Limb (tissue), 2 donors: ENCODE data around the gene CDKAL1.
"Not testable (repeated sequence)": the region's sequence is repeated elsewhere in the genome, so short reads cannot be mapped to it uniquely, and the experiment has no call there.

Experiments used
- DNase-seq, 2 donors: peaks; one replicate each; pipeline ENCODE4 v3.0.0-alpha.2; 2016; ENCODE audit errors: extremely low spot score in 2 of 2

Gene CDKAL1

DNA sequence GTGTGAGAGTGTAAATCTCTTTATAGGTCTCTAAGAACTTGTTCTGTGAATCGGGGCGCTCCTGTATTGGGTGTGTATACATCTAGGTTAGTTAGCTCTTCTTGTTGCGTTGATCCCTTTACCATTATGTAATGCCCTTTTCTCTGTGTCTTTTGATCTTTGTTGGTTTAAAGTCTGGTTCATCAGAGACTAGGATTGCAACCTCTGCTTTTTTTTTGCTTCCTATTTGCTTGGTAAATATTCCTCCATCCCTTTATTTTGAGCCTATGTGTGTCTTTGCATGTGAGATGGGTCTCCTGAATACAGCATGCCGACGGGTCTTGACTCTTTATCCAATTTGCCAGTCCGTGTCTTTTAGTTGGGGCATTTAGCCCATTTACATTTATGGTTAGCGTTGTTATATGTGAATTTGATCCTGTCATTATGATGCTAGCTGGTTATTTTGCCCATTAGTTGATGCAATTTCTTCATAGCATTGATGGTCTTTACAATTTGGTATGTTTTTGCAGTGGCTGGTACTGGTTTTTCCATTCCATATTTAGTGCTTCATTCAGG, 60.1 kb downstream of the CDKAL1 start:
- DNase-seq: not testable (repeated sequence)

DNA sequence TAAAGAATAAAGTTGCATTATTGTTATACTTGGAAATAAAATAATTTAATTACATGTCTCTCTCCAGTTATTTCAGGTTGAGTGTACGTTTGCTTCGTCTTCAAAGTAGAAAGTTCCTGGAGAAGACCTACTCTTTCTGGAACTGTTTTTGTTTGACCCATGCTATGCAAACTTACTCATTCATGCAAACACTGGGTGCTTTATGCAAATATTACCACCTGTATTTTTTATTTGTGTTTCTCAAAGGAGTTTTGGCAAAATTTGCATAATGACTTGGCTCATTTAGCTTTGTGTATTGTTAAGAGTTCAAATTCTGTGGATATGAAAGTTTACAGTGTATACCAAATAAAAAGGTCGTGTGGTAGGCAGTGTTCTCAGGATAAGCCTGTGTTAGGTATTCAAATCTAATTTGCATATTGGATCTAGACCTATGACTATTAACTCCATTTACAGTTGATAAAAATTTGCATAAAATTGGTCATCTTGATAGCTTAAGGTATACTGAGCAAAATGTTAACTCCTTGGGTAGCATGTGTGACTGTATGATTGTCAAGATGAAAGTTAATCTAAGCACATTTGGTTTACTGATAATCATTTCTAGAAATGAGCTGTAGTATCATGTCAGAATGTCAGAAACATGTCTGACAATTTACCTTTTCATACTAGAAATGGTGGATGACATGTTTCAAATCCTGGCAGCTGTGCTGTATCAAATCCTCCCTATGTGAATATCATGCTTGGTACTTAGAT, 65.2 kb downstream of the CDKAL1 start:
- no peak for DNase-seq

DNA sequence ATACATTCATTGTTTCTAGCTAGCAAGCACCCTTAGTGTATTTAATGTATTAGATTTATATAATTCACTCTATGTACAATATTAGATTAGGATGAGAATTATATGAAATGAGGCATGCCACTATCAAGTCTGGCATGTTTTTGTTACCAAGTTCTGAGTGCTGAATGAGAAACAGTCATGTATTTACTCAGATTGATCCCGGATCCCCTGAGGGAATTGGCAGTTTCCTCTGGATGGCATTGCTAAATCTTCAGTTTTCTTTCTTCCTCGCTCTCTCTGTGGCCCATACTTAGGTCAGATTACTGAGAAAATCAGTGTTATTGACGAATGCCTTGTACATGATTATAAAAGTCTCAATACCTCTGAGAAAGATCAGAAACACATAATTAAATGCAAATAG, 66.6 kb downstream of the CDKAL1 start:
- DNase-seq: no peak

- DNase-seq: no peak
These were observed 69.9 kb downstream of the CDKAL1 start for GRCh38 chr6:20604159-20604558.

GRCh38 chr6:20605061-20605460, 70.8 kb downstream of the CDKAL1 start:
- no peak for DNase-seq

DNA sequence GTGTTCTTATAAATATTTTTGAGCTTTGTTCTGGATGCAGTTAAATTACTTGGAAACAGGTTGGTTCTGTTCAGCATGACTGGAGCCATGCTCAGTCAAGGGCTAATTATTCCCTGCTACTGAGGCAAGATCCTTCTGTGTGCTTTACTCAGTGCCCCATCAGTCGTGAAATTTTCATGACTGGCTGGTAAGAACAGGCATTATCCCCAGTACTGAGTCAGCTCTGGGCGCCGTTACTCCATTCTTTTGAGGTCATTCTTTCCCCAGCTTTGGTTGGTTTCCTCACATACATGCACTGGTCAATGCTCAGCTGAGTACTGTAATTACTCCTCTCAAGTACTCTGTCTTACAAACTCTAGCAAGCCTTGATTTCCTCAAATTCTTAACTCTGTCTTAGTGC, 71.3 kb downstream of the CDKAL1 start:
- no peak for DNase-seq

DNA sequence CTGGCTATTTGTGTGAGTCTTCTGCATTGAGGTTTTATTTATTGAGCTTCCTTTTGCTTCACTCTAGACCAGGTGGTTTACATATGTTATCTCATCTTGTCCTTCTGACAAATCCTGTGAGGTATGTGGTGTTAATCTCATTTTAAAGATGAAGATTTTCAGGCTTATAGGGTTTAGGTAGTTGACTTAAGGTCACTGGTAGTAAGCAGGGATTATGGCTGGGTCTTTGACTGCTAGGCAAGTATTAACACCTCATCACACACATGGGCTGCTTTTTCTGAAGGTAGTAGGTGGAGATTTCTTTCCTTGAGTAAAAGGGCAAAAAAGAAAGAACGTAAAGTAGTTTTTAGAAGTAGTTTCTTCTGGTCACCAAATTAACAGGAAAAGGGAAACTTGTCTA, 72.6 kb downstream of the CDKAL1 start:
- no peak for DNase-seq

- DNase-seq: no peak
These were observed 74.1 kb downstream of the CDKAL1 start for GRCh38 chr6:20608356-20608755.

DNA sequence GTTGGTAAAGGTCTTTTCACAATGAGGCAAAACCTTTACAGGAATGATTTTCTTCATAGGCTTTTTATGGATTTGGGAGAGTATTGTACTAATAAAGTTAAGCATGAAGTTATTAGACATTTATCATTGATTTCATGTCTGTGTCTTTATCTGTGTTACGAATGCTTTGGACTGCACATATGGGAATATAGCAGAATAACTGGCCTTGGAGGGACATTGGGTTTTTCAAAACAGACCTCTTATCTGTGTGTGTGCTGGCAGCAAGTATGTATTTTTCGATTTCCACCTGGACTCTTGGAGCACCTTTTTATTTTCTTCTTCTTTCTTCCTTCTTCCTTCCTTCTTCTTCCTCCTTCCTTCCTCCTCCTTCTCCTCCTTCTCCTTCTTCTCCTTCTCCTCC, 74.6 kb downstream of the CDKAL1 start:
- DNase-seq: no peak

DNA sequence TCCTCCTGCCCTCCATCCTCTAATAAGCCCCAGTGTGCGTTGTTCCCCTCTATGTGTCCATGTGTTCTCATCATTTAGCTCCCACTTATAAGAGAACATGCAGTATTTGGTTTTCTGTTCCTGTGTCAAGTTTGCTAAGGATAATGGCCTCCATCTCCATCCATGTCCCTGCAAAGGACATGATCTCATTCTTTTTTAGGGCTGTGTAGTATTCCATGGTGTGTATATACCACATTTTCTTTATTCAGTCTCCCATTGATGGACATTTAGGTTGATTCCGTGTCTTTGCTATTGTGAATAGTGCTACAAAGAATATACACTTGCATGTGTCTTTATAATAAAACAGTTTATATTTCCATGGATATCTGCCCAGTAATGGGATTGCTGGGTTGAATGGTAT, 75.7 kb downstream of the CDKAL1 start:
- DNase-seq: not testable (repeated sequence)

- no peak for DNase-seq
These were observed 76.5 kb downstream of the CDKAL1 start for GRCh38 chr6:20610636-20611370.

- not testable (repeated sequence) for DNase-seq
These were observed 83.3 kb downstream of the CDKAL1 start for GRCh38 chr6:20617537-20617936.

DNA sequence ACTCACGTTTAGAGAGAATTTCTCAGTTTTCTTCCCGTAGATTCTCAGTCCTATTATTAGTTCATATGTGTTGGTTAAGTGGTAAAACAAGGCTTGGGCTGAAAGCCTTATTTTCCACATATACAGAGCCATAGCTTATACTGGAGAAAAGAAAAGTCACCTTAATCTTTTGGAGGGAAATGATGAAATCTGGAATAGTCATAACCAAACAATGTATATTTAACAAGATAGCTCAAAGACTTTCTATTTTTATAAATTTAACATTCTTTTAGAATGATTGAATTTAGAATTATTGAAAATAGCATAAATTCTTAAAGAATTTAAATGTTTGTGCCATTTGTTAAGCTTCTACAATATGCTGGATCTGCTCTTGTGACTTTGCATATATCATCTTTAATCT, 85.8 kb downstream of the CDKAL1 start:
- no peak for DNase-seq

DNA sequence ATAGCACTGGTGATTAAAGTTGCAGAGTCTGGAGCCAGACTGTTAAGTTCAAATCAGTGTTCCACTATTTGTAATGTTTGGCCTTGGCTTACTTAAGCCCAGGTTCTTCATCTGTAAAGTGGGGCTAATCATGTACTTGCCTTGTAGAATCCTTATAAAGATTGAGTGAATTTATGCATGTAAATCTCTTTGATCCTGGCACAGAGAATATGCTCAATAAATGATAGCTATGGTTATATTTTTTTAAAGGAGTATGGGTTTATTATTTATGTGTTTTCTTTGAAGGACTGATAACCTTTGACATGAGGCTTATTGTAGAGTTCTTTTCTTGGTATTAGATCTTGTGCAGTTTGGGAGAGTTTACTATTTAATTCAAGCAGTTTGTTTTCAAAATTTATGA, 89.5 kb downstream of the CDKAL1 start:
- no peak for DNase-seq

- DNase-seq: no peak
These were observed 91.9 kb downstream of the CDKAL1 start for GRCh38 chr6:20626165-20626564.

- no peak for DNase-seq
These were observed 95.3 kb downstream of the CDKAL1 start for GRCh38 chr6:20629509-20629908.

DNA sequence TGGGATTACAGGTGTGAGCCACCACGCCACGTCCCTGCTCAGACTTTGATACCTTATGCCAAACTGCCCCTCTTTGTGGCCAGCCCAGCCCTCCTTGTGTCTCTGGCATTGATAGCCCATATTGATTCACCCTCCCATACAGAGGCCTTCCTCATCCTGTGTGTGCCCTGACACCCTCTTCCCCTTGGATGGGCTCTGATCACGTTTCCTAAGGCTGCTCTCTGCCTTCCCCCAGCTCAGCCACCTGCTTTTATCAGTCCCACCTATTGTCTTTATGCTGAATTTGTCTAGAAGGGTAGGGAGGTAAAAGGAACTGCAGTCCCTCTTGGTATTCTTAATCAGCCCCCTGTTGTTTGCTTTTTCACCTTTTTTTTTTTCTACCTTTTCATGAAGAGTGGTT, 95.9 kb downstream of the CDKAL1 start:
- no peak for DNase-seq

DNA sequence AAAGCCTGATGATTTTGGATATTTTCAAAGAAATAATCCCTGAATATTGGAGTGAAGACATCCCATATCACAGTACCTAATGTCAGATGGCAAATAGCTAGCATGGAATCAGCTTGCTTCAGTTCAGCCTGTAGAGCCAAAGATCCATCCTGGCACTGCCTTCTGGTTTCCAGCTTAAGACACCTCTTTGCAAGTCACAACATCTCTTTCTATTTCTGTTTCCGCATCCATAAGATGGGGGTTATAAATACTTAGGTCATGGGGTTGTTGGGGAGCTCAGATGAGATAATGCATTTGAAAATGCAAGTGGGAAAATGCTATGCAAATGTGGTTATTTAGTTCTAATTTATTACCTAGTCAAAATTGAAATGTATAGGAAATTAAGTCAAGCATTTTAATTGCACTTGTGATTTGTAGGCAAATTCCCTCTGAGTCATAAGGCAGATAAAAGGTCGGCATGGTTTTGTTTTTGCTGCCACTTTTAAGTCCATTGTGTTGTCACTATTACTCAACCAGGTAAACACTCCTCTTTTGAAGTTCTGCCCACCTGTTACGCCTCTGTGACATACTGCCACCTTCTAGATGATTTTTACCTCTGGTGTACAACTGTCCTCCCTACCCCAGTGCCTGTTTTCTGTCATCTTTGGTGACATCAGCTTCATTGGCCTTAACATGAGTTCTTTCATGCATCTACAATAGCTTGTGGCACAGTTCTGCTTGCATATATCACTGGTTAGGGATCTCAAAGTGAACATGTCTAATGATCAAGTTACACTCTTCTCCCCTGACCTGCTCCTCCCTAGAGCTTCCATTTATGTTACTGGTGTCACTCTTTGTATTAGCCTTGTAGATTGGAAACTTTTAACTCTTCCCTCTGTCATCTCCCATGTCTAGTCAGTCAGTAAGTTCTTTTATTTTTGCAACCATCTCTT, 96.6 kb downstream of the CDKAL1 start:
- DNase-seq: no peak

GRCh38 chr6:20631549-20631924, 97.3 kb downstream of the CDKAL1 start:
- DNase-seq: no peak

DNA sequence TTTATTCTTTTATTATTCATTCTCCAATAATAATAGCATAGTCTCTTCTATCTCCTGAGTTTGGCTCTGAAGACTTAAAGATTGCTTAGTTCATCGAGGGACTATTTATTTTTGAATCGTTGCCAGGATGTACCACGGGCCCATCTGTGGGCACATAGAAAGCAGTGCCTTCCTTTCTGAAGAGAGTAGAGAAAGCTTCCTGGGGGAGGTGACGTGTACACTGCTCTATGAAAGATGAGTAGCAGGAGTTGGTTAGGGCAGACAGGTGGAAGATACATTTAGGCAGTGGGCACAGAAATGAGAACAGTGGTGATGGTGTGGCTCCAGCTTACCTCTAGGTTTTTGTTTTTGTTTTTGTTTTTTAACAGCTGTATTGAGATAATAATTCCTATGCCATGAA, 98.4 kb downstream of the CDKAL1 start:
- no peak for DNase-seq

GRCh38 chr6:20633566-20634340, 99.5 kb downstream of the CDKAL1 start:
- DNase-seq: no peak
